ENCODE measurements around the gene NKAIN4.
"Not testable (repeated sequence)": the region's sequence is repeated elsewhere in the genome, so short reads cannot be mapped to it uniquely, and the experiment has no call there.

Gene NKAIN4

DNA sequence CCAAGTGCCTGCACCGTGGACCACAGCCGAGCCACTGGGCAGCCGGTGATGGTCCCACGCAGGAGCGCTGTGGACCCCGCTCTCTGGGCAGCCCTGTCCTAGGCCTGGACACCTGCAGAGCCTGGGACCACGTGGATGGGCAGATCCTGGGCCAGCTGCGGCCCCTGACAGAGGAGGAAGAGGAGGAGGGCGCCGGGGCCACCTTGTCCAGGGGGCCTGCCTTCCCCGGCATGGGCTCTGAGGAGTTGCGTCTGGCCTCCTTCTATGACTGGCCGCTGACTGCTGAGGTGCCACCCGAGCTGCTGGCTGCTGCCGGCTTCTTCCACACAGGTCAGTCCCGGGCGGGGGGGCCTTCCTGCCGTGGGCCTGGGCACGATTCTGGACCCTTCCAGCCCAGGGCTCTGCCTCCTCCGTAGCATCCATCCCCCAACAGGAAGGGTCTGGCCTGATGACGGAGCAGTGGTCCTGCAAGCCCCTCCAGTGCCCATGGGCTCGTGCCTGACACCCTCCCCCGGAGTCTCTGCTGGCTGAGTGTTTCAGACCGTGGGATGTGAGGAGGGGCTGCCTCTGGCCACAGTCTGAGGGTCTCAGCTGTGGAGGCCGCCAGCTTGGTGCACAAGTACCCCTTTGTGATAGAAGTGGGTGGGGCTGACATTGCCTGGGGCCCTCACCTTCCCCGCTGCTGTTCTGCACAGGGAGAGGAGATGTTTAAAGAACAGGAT lies 18.0 kb downstream of the NKAIN4 start:
- no peak for DNase-seq (ENCODE audit: low read depth)

GRCh38 chr20:63235399-63235983 lies 18.8 kb downstream of the NKAIN4 start, which contains the start of gene BIRC7:
TSS of gene BIRC7 (plus strand) at chr20:63235905. CDS start at chr20:63236097, 192 bp downstream.
- DNase-seq (ENCODE audit: low read depth), result no peak

- DNase-seq (ENCODE audit: low read depth), result no peak
Observed at GRCh38 chr20:63234693-63235398, 19.4 kb downstream of the NKAIN4 start.

- no peak for DNase-seq (ENCODE audit: low read depth)
Observed at GRCh38 chr20:63233924-63234323, 20.3 kb downstream of the NKAIN4 start.

DNA sequence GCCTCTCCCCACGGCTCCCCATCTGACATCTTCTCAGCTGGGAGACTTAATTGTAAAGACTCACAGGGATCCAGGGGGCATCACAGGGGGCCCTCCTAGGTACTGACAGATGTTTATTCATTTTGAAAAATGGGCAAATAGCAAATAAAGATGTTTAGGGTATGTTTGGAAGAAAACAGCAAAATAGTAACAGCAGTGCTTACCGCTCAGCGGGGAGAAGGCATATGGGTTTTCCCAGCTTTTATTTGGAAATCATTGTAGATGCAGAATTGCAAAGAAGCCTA lies 21.3 kb downstream of the NKAIN4 start:
- DNase-seq (ENCODE audit: low read depth), result no peak

- DNase-seq (ENCODE audit: low read depth), result no peak
Observed at GRCh38 chr20:63232235-63233060, 21.8 kb downstream of the NKAIN4 start.

- no peak for DNase-seq (ENCODE audit: low read depth)
Observed at GRCh38 chr20:63230800-63231268, 23.4 kb downstream of the NKAIN4 start.

- no peak for DNase-seq (ENCODE audit: low read depth)
Observed at GRCh38 chr20:63228806-63229205, 25.5 kb downstream of the NKAIN4 start.

DNA sequence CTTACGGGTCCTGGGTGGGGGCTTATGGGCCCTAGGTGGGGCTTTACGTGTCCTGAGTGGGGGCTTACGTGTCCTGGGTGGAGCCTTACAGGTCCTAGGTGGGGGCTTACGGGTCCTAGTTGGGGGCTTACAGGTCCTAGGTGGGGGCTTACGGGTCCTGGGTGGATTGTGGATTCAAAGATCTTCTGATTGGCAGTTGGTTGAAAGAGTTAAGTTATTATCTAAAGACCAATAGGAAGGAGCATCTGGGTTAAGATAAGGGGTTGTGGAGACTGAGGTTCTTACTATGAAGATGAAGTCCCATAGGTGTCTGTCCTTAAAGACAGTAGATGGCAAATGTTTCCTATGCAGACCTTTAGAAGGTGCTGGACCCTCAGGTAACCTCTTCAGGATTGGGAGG lies 27.0 kb downstream of the NKAIN4 start:
- no peak for DNase-seq (ENCODE audit: low read depth)

- no peak for DNase-seq (ENCODE audit: low read depth)
Observed at GRCh38 chr20:63226042-63226943, 28.0 kb downstream of the NKAIN4 start.

GRCh38 chr20:63225082-63225454 lies 29.2 kb downstream of the NKAIN4 start:
- DNase-seq (ENCODE audit: low read depth), result no peak

- no peak for DNase-seq (ENCODE audit: low read depth)
Observed at GRCh38 chr20:63224412-63225081, 29.7 kb downstream of the NKAIN4 start.

- DNase-seq (ENCODE audit: low read depth), result no peak
Observed at GRCh38 chr20:63223826-63224207, 30.4 kb downstream of the NKAIN4 start.

- no peak for DNase-seq (ENCODE audit: low read depth)
Observed at GRCh38 chr20:63223121-63223825, 31.0 kb downstream of the NKAIN4 start.

DNA sequence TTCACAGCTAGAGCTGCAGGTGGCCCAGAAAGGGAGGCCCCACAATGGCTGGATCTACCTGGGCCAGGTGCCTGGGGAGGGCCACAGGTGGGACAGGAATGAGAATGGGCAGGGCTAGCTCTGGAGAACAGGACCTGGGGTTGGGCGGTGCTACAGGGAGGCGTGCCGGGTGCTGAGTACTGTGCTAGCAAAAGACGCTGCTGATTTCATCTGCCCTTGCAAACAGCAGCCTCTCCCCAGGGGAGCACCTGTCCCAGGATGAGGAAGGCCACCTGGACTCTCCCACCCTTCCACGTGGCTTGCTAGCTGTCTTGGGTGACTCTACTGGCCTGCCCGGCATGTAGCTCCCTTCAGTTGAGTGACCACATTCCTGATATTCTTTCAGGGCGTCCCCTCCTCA lies 31.7 kb downstream of the NKAIN4 start:
- no peak for DNase-seq (ENCODE audit: low read depth)

DNA sequence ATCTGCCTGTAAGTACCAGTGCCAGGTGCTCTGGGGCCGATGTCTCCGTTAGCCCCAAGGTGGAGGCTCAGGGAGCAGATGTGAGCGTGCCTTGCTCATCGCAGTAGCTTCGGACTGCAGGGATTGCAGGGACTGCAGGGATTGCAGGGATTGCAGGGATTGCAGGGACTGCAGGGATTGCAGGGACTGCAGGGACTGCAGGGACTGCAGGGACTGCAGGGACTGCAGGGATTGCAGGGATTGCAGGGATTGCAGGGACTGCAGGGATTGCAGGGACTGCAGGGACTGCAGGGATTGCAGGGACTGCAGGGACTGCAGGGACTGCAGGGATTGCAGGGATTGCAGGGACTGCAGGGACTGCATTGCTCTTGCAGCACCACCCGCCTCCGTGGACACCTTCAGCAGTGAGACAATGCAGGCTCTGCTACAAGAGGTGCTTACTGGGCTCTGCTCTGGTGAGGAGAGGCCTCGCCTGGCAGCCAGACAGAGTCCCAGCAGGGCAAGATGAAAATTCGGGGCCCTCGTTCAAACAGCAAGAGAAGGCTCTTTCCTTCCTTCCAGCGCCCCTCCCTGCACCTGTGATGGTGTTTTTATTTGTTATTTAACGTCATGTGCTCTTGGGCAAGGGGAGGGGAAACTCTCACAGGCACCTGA lies 32.7 kb downstream of the NKAIN4 start:
- DNase-seq (ENCODE audit: low read depth), result not testable (repeated sequence)

- no peak for DNase-seq (ENCODE audit: low read depth)
Observed at GRCh38 chr20:63220696-63221399, 33.4 kb downstream of the NKAIN4 start.

GRCh38 chr20:63219866-63220521 lies 34.3 kb downstream of the NKAIN4 start:
- DNase-seq (ENCODE audit: low read depth), result no peak

Data from T follicular helper cell (primary cell).